Neural progenitor cell (in vitro differentiated cells): ENCODE results near the gene DDB1.

Experiments used
- EZH2 ChIP-seq: fragments of 200-600 bp; sonication (generic); IDR thresholded peaks from 2 replicates; pipeline ENCODE4 v1.6.1; 2017; ENCODE audit warnings: antibody characterized with exemption, mild to moderate bottlenecking, moderate library complexity
- EZH2phosphoT487 ChIP-seq: fragments of 200-600 bp; sonication (generic); IDR thresholded peaks from 2 replicates; pipeline ENCODE4 v1.6.1; 2017; ENCODE audit warnings: antibody characterized with exemption
- TF ChIP-seq, protein P1 (sequence below): fragments of 200-600 bp; sonication (generic); IDR thresholded peaks from 2 replicates; pipeline ENCODE4 v1.5.1; 2017; ENCODE audit warnings: antibody characterized with exemption, mild to moderate bottlenecking

GRCh38 chr11:61329871-61330270 lies 3.0 kb downstream of the DDB1 start:
- TF ChIP-seq EZH2phosphoT487 (no peak), EZH2 (no peak)
- TF ChIP-seq, protein P1, sequence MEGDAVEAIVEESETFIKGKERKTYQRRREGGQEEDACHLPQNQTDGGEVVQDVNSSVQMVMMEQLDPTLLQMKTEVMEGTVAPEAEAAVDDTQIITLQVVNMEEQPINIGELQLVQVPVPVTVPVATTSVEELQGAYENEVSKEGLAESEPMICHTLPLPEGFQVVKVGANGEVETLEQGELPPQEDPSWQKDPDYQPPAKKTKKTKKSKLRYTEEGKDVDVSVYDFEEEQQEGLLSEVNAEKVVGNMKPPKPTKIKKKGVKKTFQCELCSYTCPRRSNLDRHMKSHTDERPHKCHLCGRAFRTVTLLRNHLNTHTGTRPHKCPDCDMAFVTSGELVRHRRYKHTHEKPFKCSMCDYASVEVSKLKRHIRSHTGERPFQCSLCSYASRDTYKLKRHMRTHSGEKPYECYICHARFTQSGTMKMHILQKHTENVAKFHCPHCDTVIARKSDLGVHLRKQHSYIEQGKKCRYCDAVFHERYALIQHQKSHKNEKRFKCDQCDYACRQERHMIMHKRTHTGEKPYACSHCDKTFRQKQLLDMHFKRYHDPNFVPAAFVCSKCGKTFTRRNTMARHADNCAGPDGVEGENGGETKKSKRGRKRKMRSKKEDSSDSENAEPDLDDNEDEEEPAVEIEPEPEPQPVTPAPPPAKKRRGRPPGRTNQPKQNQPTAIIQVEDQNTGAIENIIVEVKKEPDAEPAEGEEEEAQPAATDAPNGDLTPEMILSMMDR: no peak
